WTC11 (cell line): ENCODE results near the gene JUND. TPM values are rescaled to one million over a fixed set of nuclear protein-coding genes. Genes with fewer than 3 reads are reported as not detected.

Experiments used
- ARID4B ChIP-seq: sonication (generic); formaldehyde crosslinking; IDR thresholded peaks from 2 replicates; pipeline ENCODE4 v1.8.0; 2023; ENCODE audit warnings: missing genetic modification reagents, mild to moderate bottlenecking, borderline replicate concordance
- ATF3 ChIP-seq: sonication (generic); formaldehyde crosslinking; conservative IDR thresholded peaks from 2 replicates; pipeline ENCODE4 v1.8.1; 2022; ENCODE audit warnings: mild to moderate bottlenecking, missing genetic modification reagents
- ATF6 ChIP-seq: sonication (generic); formaldehyde crosslinking; IDR thresholded peaks from 2 replicates; pipeline ENCODE4 v1.8.1; 2023; ENCODE audit warnings: mild to moderate bottlenecking, missing genetic modification reagents
- CREM ChIP-seq: sonication (generic); formaldehyde crosslinking; IDR thresholded peaks from 2 replicates; pipeline ENCODE4 v1.8.1; 2022; ENCODE audit warnings: mild to moderate bottlenecking, missing genetic modification reagents, moderate library complexity
- E2F1 ChIP-seq: sonication (generic); formaldehyde crosslinking; IDR thresholded peaks from 2 replicates; pipeline ENCODE4 v1.8.0; 2022; ENCODE audit warnings: mild to moderate bottlenecking, missing genetic modification reagents
- E2F5 ChIP-seq: sonication (generic); formaldehyde crosslinking; IDR thresholded peaks from 2 replicates; pipeline ENCODE4 v1.8.1; 2022; ENCODE audit warnings: mild to moderate bottlenecking, moderate library complexity, missing genetic modification reagents
- FOXJ3 ChIP-seq: sonication (generic); formaldehyde crosslinking; IDR thresholded peaks from 2 replicates; pipeline ENCODE4 v1.9.0; 2021; ENCODE audit warnings: missing genetic modification reagents, mild to moderate bottlenecking, borderline replicate concordance
- GABPB1 ChIP-seq: sonication (generic); formaldehyde crosslinking; IDR thresholded peaks from 2 replicates; pipeline ENCODE4 v1.8.1; 2023; ENCODE audit warnings: mild to moderate bottlenecking, missing genetic modification reagents
- GRHL2 ChIP-seq: fragments of 250-450 bp; sonication (Bioruptor Pico); IDR thresholded peaks from 2 replicates; pipeline ENCODE4 v1.8.0; 2022; ENCODE audit warnings: mild to moderate bottlenecking, moderate library complexity; ENCODE audit not compliant: insufficient replicate concordance, severe bottlenecking
- IRF1 ChIP-seq: sonication (generic); formaldehyde crosslinking; IDR thresholded peaks from 2 replicates; pipeline ENCODE4 v1.8.0; 2023; ENCODE audit warnings: missing genetic modification reagents
- KAT7 ChIP-seq: sonication (generic); formaldehyde crosslinking; IDR thresholded peaks from 2 replicates; pipeline ENCODE4 v1.8.1; 2023; ENCODE audit warnings: missing genetic modification reagents, mild to moderate bottlenecking, borderline replicate concordance
- MLX ChIP-seq: sonication (generic); formaldehyde crosslinking; IDR thresholded peaks from 2 replicates; pipeline ENCODE4 v1.8.1; 2023; ENCODE audit warnings: mild to moderate bottlenecking, missing genetic modification reagents, moderate library complexity
- NFATC4 ChIP-seq: fragments of 250-450 bp; sonication (Bioruptor Pico); IDR thresholded peaks from 2 replicates; pipeline ENCODE4 v1.9.0; 2021; ENCODE audit warnings: mild to moderate bottlenecking
- NR2C2 ChIP-seq: sonication (generic); formaldehyde crosslinking; IDR thresholded peaks from 2 replicates; pipeline ENCODE4 v1.8.0; 2022; ENCODE audit warnings: mild to moderate bottlenecking, missing genetic modification reagents
- RORB ChIP-seq: fragments of 250-450 bp; sonication (Bioruptor Pico); IDR thresholded peaks from 2 replicates; pipeline ENCODE4 v1.9.0; 2021; ENCODE audit warnings: mild to moderate bottlenecking
- SMAD3 ChIP-seq: sonication (generic); formaldehyde crosslinking; IDR thresholded peaks from 2 replicates; pipeline ENCODE4 v1.8.0; 2022; ENCODE audit warnings: missing genetic modification reagents, mild to moderate bottlenecking, borderline replicate concordance
- SMAD4 ChIP-seq: sonication (generic); formaldehyde crosslinking; IDR thresholded peaks from 2 replicates; pipeline ENCODE4 v1.8.0; 2022; ENCODE audit warnings: mild to moderate bottlenecking, missing genetic modification reagents
- SOX15 ChIP-seq: fragments of 250-450 bp; sonication (Bioruptor Pico); IDR thresholded peaks from 2 replicates; pipeline ENCODE4 v1.9.0; 2021; ENCODE audit warnings: mild to moderate bottlenecking
- TCF7 ChIP-seq: sonication (generic); formaldehyde crosslinking; IDR thresholded peaks from 2 replicates; pipeline ENCODE4 v1.8.0; 2022; ENCODE audit warnings: mild to moderate bottlenecking, low read depth, missing genetic modification reagents, moderate library complexity
- TEAD1 ChIP-seq: sonication (generic); formaldehyde crosslinking; IDR thresholded peaks from 2 replicates; pipeline ENCODE4 v1.8.0; 2022; ENCODE audit warnings: mild to moderate bottlenecking, missing genetic modification reagents
- ZNF138 ChIP-seq: sonication (generic); formaldehyde crosslinking; conservative IDR thresholded peaks from 2 replicates; pipeline ENCODE4 v1.8.1; 2022; ENCODE audit warnings: mild to moderate bottlenecking, moderate library complexity, missing genetic modification reagents
- ZNF396 ChIP-seq: fragments of 250-450 bp; sonication (Bioruptor Pico); IDR thresholded peaks from 2 replicates; pipeline ENCODE4 v1.8.0; 2021; ENCODE audit warnings: mild to moderate bottlenecking, moderate library complexity, borderline replicate concordance
- ZNF416 ChIP-seq: fragments of 250-450 bp; sonication (Bioruptor Pico); IDR thresholded peaks from 2 replicates; pipeline ENCODE4 v1.9.0; 2021; ENCODE audit warnings: mild to moderate bottlenecking, inconsistent platforms
- ZNF425 ChIP-seq: fragments of 250-450 bp; sonication (Bioruptor Pico); conservative IDR thresholded peaks from 2 replicates; pipeline ENCODE4 v1.9.0; 2021; ENCODE audit warnings: mild to moderate bottlenecking
- ZSCAN18 ChIP-seq: fragments of 250-450 bp; sonication (Bioruptor Pico); IDR thresholded peaks from 2 replicates; pipeline ENCODE4 v2.1.2; 2022; ENCODE audit warnings: mild to moderate bottlenecking, moderate library complexity
- total RNA-seq: library from RNA; stranded (reverse); gene quantifications from 3 replicates; pipeline ENCODE4 v1.2.3, GENCODE V29; 2021

Gene JUND
- total RNA-seq, 1 experiment from 2014 or later = 121 TPM

GRCh38 chr19:18233224-18233825, 48.1 kb downstream of the JUND start (continued):
- peak; percentile 88 for TF ChIP-seq ATF6 (CRISPR knock-in tag)
- no peak for TF ChIP-seq KAT7
- TF ChIP-seq ZSCAN18 (CRISPR knock-in tag) = no peak
- TF ChIP-seq SOX15 (CRISPR knock-in tag) = no peak
- TF ChIP-seq GRHL2 (CRISPR knock-in tag) = no peak
- TF ChIP-seq SMAD4 (CRISPR knock-in tag) = peak; percentile 93
- peak; percentile 100 for TF ChIP-seq ARID4B (CRISPR knock-in tag)
- no peak for TF ChIP-seq RORB (CRISPR knock-in tag)
- TF ChIP-seq FOXJ3 (CRISPR knock-in tag) = 0 out of 2 replicates have a peak, but pooled peaks have one; percentile 84
- peak; percentile 94 for TF ChIP-seq TEAD1 (CRISPR knock-in tag)
- peak; percentile 93 for TF ChIP-seq SMAD3 (CRISPR knock-in tag)
- peak; percentile 38; the same call in 1 of the 2 replicates for TF ChIP-seq GABPB1 (CRISPR knock-in tag)
- TF ChIP-seq NR2C2 (CRISPR knock-in tag) = no peak; the same call in 1 of the 2 replicates
- TF ChIP-seq CREM (CRISPR knock-in tag) = peak; percentile 89
- 0 out of 2 replicates have a peak, but pooled peaks have one; percentile 24 for TF ChIP-seq ZNF416 (CRISPR knock-in tag)
- TF ChIP-seq E2F5 (CRISPR knock-in tag) = peak; percentile 61; the same call in 1 of the 2 replicates
- 0 out of 2 replicates have a peak, but pooled peaks have one; percentile 5 for TF ChIP-seq ZNF396 (CRISPR knock-in tag)
- no peak for TF ChIP-seq ZNF425 (CRISPR knock-in tag)
- peak; percentile 87; the same call in 1 of the 2 replicates for TF ChIP-seq E2F1 (CRISPR knock-in tag)
- TF ChIP-seq MLX = peak; percentile 77; the same call in 1 of the 2 replicates
- no peak for TF ChIP-seq NFATC4 (CRISPR knock-in tag)
- 0 out of 2 replicates have a peak, but pooled peaks have one; percentile 53 for TF ChIP-seq ATF3 (CRISPR knock-in tag)
- TF ChIP-seq TCF7 (CRISPR knock-in tag) = peak; percentile 91
- TF ChIP-seq ZNF138 (CRISPR knock-in tag) = 0 out of 2 replicates have a peak, but pooled peaks have one; percentile 50
- peak; percentile 91 for TF ChIP-seq IRF1 (CRISPR knock-in tag)
